Measurements from ENCODE around the gene STEEP1. TPM values are rescaled to one million over a fixed set of nuclear protein-coding genes. Genes with fewer than 3 reads are reported as not detected.
"Not testable (repeated sequence)": the region's sequence is repeated elsewhere in the genome, so short reads cannot be mapped to it uniquely, and the experiment has no call there.

The STEEP1 gene
- total RNA-seq, 1 donor: 26.8 TPM

GRCh38 chrX:119507206-119507605, 58.0 kb downstream of the STEEP1 start:
- H3K4me3 ChIP-seq (ENCODE audit: low read depth, low read length): no peak overlapping the region
- DNase-seq (ENCODE audit: low read depth): no peak
- no peak for TF ChIP-seq CTCF (IDR thresholded peaks at IDR 0.05; ENCODE audit: insufficient read depth, low read depth, low read length)

- TF ChIP-seq CTCF (IDR thresholded peaks at IDR 0.05; ENCODE audit: insufficient read depth, low read depth, low read length): no peak
- H3K4me3 ChIP-seq (ENCODE audit: low read depth, low read length): no peak overlapping the region
Measured at GRCh38 chrX:119505945-119506344, 59.3 kb downstream of the STEEP1 start.

GRCh38 chrX:119505145-119505544, 60.1 kb downstream of the STEEP1 start:
- not testable (repeated sequence) for H3K4me3 ChIP-seq (ENCODE audit: low read depth, low read length); DNase-seq (ENCODE audit: low read depth)

More at GRCh38 chrX:119505945-119506344, 59.3 kb downstream of the STEEP1 start:
- no peak for DNase-seq (ENCODE audit: low read depth)

GRCh38 chrX:119503484-119503861, 61.7 kb downstream of the STEEP1 start:
- no peak for TF ChIP-seq CTCF (IDR thresholded peaks at IDR 0.05; ENCODE audit: insufficient read depth, low read depth, low read length)
- peak; percentile 63 for DNase-seq (ENCODE audit: low read depth)

GRCh38 chrX:119502727-119503483, 62.3 kb downstream of the STEEP1 start:
- no peak for TF ChIP-seq CTCF (IDR thresholded peaks at IDR 0.05; ENCODE audit: insufficient read depth, low read depth, low read length)
- H3K4me3 ChIP-seq (ENCODE audit: low read depth, low read length): no peak overlapping the region
- no peak for DNase-seq (ENCODE audit: low read depth)

More at GRCh38 chrX:119503484-119503861, 61.7 kb downstream of the STEEP1 start:
- no peak overlapping the region for H3K4me3 ChIP-seq (ENCODE audit: low read depth, low read length)

- no peak overlapping the region for H3K4me3 ChIP-seq (ENCODE audit: low read depth, low read length)
- no peak for TF ChIP-seq CTCF (IDR thresholded peaks at IDR 0.05; ENCODE audit: insufficient read depth, low read depth, low read length)
- DNase-seq (ENCODE audit: low read depth): no peak
Measured at GRCh38 chrX:119501511-119502148, 63.6 kb downstream of the STEEP1 start.

GRCh38 chrX:119500061-119500800, 65.0 kb downstream of the STEEP1 start:
- no peak for DNase-seq (ENCODE audit: low read depth)
- no peak for TF ChIP-seq CTCF (IDR thresholded peaks at IDR 0.05; ENCODE audit: insufficient read depth, low read depth, low read length)

More at GRCh38 chrX:119500061-119500800, 65.0 kb downstream of the STEEP1 start:
- H3K4me3 ChIP-seq (ENCODE audit: low read depth, low read length): no peak overlapping the region
